ENCODE measurements around the gene SH3BGRL2.
"Not testable (repeated sequence)": the region's sequence is repeated elsewhere in the genome, so short reads cannot be mapped to it uniquely, and the experiment has no call there.

Gene SH3BGRL2

DNA sequence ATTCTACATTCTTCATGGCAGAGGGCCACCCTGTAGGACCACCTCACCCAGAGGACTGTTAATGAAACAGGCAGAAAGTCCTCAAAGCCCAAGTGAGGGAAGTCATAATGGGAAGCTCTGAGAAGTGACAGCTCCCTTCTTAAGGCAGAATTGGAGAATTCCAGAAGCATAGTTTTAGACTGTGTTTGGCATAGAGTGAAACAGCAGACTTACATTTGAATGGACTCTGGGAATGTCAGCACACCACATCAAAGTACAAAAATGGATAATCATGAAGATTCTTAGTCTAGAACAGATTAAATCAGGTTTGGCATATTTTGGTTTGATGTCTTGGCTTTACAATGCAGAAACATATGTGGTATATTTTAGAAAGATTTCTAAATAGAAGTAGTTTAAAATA lies 17.9 kb downstream of the SH3BGRL2 start:
- no peak for DNase-seq (ENCODE audit: low read depth)

DNA sequence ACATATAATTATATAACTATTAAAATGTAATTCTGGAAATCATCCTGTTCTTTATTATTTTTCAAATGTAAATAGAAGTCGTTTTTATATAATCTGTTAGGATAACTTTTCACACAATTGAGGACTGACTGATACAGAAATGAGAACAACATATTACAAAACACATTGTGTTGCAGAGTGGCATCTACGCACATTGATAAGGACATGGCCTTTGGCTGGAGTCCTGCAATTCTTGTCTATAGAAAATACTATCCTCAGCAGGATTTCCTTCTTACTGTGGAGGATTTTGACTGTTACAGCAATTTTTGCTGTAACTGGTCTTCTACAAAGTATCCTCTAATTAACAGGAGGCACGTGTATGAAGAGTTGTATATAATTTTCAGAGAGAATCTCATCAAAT lies 19.8 kb downstream of the SH3BGRL2 start:
- DNase-seq (ENCODE audit: low read depth): no peak

- no peak for DNase-seq (ENCODE audit: low read depth)
Observed at GRCh38 chr6:79656134-79656533, 25.0 kb downstream of the SH3BGRL2 start.

DNA sequence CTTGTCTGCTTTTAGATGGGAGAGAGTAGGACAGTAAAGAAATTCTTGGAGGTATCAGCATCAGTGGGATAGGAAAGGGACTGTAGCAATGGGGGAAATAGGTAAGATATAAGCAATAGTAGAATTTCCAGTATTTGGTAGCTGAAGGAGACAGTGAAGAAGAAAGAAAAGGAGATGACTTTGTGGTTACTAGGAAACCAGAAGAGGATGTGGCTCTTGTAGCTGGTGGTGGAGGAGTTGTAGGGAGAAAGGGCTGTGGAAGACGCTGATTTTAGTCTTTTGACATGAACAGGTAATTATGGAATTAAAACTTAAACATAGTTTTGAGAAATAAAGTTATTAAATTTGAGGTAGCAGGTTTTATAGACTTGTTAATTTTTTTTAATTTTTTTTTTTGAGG lies 26.1 kb downstream of the SH3BGRL2 start:
- no peak for DNase-seq (ENCODE audit: low read depth)

DNA sequence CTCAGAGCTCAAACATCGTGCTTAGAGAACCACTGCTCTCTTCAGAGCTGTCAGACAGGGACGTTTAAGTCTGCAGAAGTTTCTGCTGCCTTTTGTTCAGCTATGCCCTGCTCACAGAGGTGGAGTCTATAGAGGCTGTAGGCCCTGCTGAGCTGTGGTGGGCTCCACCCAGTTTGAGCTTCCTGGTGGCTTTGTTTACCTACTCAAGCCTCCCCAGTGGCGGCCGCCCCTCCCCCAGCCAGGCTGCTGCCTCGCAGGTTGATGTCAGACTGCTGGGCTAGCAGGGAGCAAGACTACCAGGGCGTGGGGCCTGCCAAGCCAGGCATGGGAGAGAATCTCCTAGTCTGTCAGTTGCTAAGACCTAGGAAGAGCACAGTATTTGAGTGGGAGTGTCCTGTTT lies 32.5 kb downstream of the SH3BGRL2 start:
- DNase-seq (ENCODE audit: low read depth): not testable (repeated sequence)

- no peak for DNase-seq (ENCODE audit: low read depth)
Observed at GRCh38 chr6:79665725-79666551, 34.8 kb downstream of the SH3BGRL2 start.

- no peak for DNase-seq (ENCODE audit: low read depth)
Observed at GRCh38 chr6:79666634-79667033, 35.5 kb downstream of the SH3BGRL2 start.

DNA sequence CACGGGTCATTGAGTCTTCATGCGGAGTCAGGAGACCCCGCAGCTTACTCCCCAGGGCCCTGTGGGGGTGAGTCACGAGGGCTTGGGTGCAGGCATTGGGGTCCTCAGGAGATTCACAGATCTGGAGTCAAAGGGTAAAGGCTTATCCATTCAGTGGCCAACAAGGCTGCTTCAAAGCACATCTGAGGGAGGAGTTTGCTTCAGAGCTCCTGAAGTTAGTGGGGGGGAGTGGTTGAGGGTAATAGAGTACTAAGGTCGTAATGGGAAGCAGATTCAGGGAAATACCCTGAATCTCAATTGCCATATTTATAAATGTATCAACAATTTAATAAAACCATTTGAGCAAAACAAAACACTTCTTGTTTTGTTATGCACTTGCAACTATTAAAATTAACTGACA lies 37.3 kb downstream of the SH3BGRL2 start:
- no peak for DNase-seq (ENCODE audit: low read depth)

DNA sequence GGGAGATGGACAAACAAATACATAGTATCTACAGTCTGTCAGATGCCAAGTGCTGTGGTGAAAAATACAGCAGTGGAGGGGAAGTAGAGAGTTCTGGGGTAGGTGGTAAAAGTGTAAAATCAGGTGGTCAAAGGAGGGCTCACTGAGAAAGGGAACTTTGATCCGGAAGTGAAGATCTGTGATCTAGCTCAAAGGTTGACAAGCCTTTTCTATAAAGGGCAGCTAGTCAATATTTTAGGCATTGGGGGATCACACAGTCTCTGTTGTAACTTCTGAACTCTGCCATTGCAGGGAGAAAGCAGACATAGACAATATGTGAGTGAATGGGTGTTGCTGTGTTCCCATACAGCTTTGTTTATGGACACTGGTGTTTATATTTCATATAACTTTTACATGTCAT lies 38.6 kb downstream of the SH3BGRL2 start:
- DNase-seq (ENCODE audit: low read depth): no peak

DNA sequence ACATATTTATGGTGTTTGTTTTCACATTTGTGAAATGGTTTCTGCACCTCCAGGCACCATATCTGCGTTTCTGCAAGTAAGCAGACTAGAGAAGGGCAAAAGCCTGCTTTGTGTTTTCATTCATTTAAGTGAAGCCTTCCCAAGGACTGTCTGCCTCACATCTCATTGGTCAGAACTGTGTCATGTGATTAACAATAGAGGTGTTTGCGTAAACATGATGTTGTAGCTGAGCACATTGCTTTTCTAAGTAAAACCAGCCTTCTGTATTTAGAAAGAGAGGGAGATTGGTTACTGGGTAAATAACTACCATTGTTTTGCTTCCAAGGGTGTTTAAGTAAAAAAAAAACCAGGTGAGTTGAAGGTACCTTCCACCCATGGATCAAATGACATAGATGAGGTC lies 39.7 kb downstream of the SH3BGRL2 start:
- no peak for DNase-seq (ENCODE audit: low read depth)

GRCh38 chr6:79671600-79672266 lies 40.6 kb downstream of the SH3BGRL2 start:
- DNase-seq (ENCODE audit: low read depth): no peak

- no peak for DNase-seq (ENCODE audit: low read depth)
Observed at GRCh38 chr6:79672631-79673111, 41.5 kb downstream of the SH3BGRL2 start.

DNA sequence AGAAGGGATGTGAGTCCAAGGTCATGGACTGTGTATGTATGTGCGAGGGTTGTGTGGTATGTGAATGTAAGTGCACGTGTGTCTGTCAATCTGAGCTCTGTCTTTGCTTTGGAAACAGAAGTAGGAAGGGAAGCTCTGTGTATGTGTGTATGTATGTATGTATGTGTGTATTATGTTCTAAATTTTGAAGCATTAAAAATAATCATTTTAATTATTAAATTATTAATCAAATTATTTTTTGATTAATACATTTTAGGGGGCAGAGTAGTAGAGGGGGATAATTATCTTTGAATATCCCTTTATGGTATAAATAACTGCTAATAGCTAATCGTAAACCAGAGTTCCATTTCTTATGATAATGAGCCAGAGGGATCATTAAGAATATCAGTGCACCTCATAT lies 42.8 kb downstream of the SH3BGRL2 start:
- no peak for DNase-seq (ENCODE audit: low read depth)

- DNase-seq (ENCODE audit: low read depth): no peak
Observed at GRCh38 chr6:79676785-79677736, 45.9 kb downstream of the SH3BGRL2 start.

DNA sequence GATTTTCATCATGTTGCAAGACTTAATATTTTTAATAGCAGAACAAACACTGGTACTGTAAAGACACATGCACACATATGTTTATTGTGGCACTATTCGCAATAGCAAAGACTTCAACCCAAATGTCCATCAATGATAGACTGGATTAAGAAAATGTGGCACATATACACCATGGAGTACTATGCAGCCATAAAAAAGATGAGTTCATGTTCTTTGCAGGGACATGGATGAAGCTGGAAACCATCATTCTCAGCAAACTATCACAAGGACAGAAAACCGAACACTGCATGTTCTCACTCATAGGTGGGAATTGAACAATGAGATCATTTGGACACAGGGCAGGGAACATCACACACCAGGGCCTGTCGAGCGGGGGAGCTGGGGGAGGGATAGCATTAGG lies 51.6 kb downstream of the SH3BGRL2 start:
- DNase-seq (ENCODE audit: low read depth): not testable (repeated sequence)

DNA sequence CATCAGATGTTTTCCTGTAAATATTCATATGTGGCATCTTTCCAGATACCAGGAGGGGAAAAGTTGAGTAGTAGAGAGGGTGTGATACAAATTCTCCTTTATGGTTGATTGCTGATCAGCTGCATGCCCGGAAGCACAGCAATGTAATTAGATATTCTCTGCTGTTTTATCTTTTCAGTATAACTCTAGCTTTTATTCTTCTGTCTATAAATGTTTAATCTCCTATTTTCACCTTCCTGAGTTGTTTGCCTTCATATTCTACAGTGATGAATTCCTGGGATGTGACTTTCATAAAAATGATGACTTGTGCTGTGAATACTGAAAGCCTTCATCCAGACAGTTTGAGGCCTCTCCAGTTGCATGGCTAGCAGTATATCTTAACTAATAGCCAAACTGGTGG lies 53.7 kb downstream of the SH3BGRL2 start:
- no peak for DNase-seq (ENCODE audit: low read depth)

DNA sequence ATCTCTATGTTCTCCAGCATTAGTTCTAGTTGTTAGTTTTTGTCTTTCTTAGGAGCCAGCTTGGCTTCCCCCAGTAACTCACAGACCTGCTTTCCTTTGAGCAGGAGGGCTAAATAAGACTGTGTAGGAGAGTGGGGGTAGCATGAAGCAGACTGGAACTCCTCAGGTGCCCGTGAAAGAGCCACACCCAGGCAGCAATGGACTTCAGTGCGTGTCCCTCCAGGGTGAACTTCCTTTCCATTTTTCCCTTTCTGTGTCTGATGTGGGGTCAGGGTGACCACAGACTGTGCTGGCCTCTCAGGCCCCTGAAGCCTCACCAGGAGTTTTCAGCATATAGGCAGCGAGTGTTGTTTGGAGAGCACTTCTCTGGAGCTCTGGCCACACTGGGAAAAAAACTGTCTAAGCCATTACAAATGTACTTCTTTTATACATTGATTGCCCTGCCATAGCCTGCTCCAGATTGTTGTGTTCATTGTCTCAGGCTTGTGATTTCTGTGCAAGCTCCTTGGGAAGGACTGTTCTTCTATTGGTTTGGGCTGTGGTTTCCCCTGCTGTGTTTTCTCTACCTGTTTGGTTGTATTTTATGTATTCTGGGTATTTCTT lies 55.7 kb downstream of the SH3BGRL2 start:
- DNase-seq (ENCODE audit: low read depth): no peak

DNA sequence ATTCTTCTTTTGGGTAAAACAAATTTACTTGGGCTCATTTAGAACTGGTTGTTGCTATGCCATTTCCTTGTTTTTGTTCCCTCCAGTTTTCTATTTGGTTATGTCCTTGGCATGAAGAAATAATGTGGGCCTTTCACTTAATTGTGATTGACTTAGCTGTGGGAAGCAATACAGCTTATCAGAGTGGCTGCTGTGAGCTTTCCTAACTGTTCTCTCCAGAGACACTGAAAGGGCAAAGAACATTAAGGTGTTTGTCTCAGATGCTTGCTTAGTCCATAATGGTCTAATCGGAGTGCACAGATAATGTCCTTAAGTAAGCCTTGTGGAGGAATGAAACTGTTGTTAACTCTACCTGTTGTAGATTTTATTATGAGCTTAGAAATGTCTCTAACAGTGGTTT lies 56.6 kb downstream of the SH3BGRL2 start:
- DNase-seq (ENCODE audit: low read depth): no peak

- DNase-seq (ENCODE audit: low read depth): no peak
Observed at GRCh38 chr6:79694156-79694555, 63.0 kb downstream of the SH3BGRL2 start.

DNA sequence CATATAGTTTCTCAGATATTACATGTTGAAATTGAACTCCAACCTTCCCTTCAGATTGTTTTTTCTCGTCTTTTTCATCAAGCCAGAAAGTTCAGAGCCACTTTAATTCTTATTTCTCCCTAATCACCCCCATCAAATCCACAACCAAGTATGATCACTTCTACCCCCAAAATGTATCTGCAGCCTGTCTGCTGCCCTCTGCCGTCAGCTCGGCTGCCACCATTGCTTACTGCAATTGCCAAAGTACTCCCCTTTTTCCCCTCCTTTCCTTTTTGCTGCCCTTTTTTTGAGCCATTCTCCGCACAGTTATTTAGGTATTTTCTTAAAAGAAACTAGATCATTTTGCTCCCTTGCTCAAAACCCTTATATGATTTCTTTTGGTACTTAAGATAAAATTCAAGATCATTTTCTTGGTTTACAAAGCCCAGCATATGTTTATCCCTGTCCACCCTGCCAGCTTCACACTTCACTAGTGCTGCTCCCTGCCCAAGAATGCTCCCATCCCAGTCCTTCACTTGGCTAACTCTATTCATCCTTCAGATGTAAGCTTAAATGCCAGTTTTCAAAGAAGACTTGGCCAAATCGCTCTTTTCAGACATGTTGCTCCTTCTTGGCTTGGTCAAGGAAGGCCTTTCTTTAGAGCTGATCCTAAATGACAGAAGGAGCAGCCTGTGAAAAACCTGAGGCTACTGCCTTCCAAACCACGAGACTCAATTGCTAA lies 63.7 kb downstream of the SH3BGRL2 start:
- DNase-seq (ENCODE audit: low read depth): no peak

DNA sequence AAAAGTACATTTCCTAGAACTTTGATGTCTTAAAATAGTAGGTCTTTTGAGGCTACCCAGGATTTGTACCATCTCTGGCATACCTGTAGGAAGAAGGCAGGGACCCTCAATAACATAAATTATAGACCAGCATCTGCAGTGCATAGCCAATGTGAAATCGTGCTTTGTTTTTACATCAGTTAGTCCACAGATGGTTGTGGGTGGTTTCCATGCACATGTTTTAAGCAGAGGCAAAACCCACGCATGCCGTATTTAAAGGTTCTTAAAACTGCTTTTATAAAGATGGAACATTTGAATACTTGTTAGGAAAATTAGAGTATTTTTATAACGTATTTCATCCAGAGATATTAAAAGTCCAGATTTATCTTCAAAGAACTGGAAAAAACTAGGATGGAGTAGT lies 66.3 kb downstream of the SH3BGRL2 start:
- DNase-seq (ENCODE audit: low read depth): no peak
